GM23338 (cell line): ENCODE results near the gene STEAP1. TPM values are rescaled to one million over a fixed set of nuclear protein-coding genes. Genes with fewer than 3 reads are reported as not detected.

Source experiments
- ATAC-seq: fragments of 200-7000 bp; cut with Tn5 transposase; 3 replicates; pipeline ENCODE4 v1.9.1; 2020
- DNase-seq: peaks from one replicate; pipeline ENCODE4 v3.0.0-alpha.2; 2015; ENCODE audit warnings: low spot score
- H2AFZ ChIP-seq: fragments of 200-600 bp; sonication (generic); 2 replicates; pipeline ENCODE4 v1.8.0; 2016; ENCODE audit warnings: antibody characterized with exemption, mild to moderate bottlenecking, moderate library complexity
- H3F3A ChIP-seq: fragments of 200-600 bp; sonication (generic); replicated peaks from 2 replicates; pipeline ENCODE4 v1.8.0; 2017; ENCODE audit warnings: antibody characterized with exemption, mixed run types, low read depth
- H3K27ac ChIP-seq: fragments of 200-600 bp; sonication (generic); 2 replicates; pipeline ENCODE4 v1.6.1; 2016; ENCODE audit warnings: low read depth
- H3K27me3 ChIP-seq: fragments of 200-600 bp; sonication (generic); 2 replicates; pipeline ENCODE4 v1.8.0; 2016; ENCODE audit warnings: mild to moderate bottlenecking, mixed run types, moderate library complexity; ENCODE audit not compliant: insufficient read depth
- H3K36me3 ChIP-seq: fragments of 200-600 bp; sonication (generic); 2 replicates; pipeline ENCODE4 v1.8.0; 2016; ENCODE audit warnings: mild to moderate bottlenecking; ENCODE audit not compliant: insufficient read depth
- H3K4me1 ChIP-seq: fragments of 200-600 bp; sonication (generic); 2 replicates; pipeline ENCODE4 v1.8.0; 2016; ENCODE audit warnings: mild to moderate bottlenecking, moderate library complexity; ENCODE audit not compliant: insufficient read depth
- H3K4me2 ChIP-seq: fragments of 200-600 bp; sonication (generic); 2 replicates; pipeline ENCODE4 v1.7.1; 2017; ENCODE audit warnings: mixed run types
- H3K4me3 ChIP-seq: fragments of 200-600 bp; sonication (generic); 2 replicates; pipeline ENCODE4 v1.6.1; 2016; ENCODE audit warnings: mixed run types
- H3K79me2 ChIP-seq: fragments of 200-600 bp; sonication (generic); replicated peaks from 2 replicates; pipeline ENCODE4 v1.8.0; 2017; ENCODE audit warnings: mild to moderate bottlenecking; ENCODE audit not compliant: insufficient read depth
- H3K9me2 ChIP-seq: fragments of 200-600 bp; sonication (generic); 2 replicates; pipeline ENCODE4 v1.8.0; 2017; ENCODE audit not compliant: insufficient read depth
- H4K20me1 ChIP-seq: fragments of 200-600 bp; sonication (generic); replicated peaks from 2 replicates; pipeline ENCODE4 v1.8.0; 2017; ENCODE audit warnings: mild to moderate bottlenecking; ENCODE audit not compliant: insufficient read depth
- H3K27ac Mint-ChIP-seq: 2 replicates; pipeline ENCODE4 v1.8.0; 2020; ENCODE audit warnings: inconsistent platforms, mild to moderate bottlenecking, moderate library complexity, mixed read lengths
- H3K27me3 Mint-ChIP-seq: 3 replicates; pipeline ENCODE4 v1.8.0; 2022; ENCODE audit warnings: low read depth, mild to moderate bottlenecking, moderate library complexity, mixed read lengths, inconsistent platforms; ENCODE audit not compliant: insufficient read depth, poor library complexity
- H3K36me3 Mint-ChIP-seq: 3 replicates; pipeline ENCODE4 v1.8.0; 2021; ENCODE audit warnings: low read depth, mild to moderate bottlenecking, inconsistent platforms, moderate library complexity, mixed read lengths
- H3K4me1 Mint-ChIP-seq: 3 replicates; pipeline ENCODE4 v1.8.0; 2020; ENCODE audit warnings: mild to moderate bottlenecking, inconsistent platforms, mixed read lengths
- H3K4me3 Mint-ChIP-seq: 3 replicates; pipeline ENCODE4 v1.8.0; 2021; ENCODE audit warnings: moderate library complexity, mild to moderate bottlenecking, inconsistent platforms, mixed read lengths
- H3K9me3 Mint-ChIP-seq: 3 replicates; pipeline ENCODE4 v1.8.0; 2020; ENCODE audit warnings: moderate library complexity, mild to moderate bottlenecking, inconsistent platforms, mixed read lengths
- CREB1 ChIP-seq: fragments of 250-450 bp; sonication (Bioruptor Pico); IDR thresholded peaks from 2 replicates; pipeline ENCODE4 v1.5.0; 2020; ENCODE audit warnings: low read depth, mild to moderate bottlenecking, moderate library complexity
- CTCF ChIP-seq, 2 experiments: fragments of 200-600 bp in 1 of 2; sonication (generic) in 1 of 2; conservative IDR thresholded peaks; 2 replicates each; pipeline versions ENCODE4 v1.5.1 to v1.6.1; 2016 to 2017; ENCODE audit warnings: antibody characterized with exemption in 2 of 2, low read depth in 2 of 2, mild to moderate bottlenecking in 2 of 2, moderate library complexity in 1 of 2
- ETS1 ChIP-seq: IDR thresholded peaks from 2 replicates; pipeline ENCODE4 v1.6.1; 2016; ENCODE audit warnings: antibody characterized with exemption
- EZH2 ChIP-seq: fragments of 200-600 bp; sonication (generic); IDR thresholded peaks from one replicate; pipeline ENCODE4 v1.8.0; 2017; ENCODE audit warnings: antibody characterized with exemption, mild to moderate bottlenecking, low read depth; ENCODE audit not compliant: unreplicated experiment
- EZH2phosphoT487 ChIP-seq: fragments of 200-600 bp; sonication (generic); IDR thresholded peaks from one replicate; pipeline ENCODE4 v1.8.1; 2018; ENCODE audit warnings: antibody characterized with exemption; ENCODE audit not compliant: unreplicated experiment
- JUNB ChIP-seq: IDR thresholded peaks from one replicate; pipeline ENCODE4 v1.6.1; 2016; ENCODE audit warnings: antibody characterized with exemption; ENCODE audit not compliant: unreplicated experiment
- NANOG ChIP-seq: IDR thresholded peaks from 2 replicates; pipeline ENCODE4 v1.6.1; 2016; ENCODE audit warnings: antibody characterized with exemption, borderline replicate concordance
- POLR2AphosphoS5 ChIP-seq: IDR thresholded peaks from 2 replicates; pipeline ENCODE4 v1.6.1; 2016; ENCODE audit warnings: antibody characterized with exemption, low read depth
- REST ChIP-seq: IDR thresholded peaks from one replicate; pipeline ENCODE4 v1.6.1; 2018; ENCODE audit warnings: antibody characterized with exemption; ENCODE audit not compliant: unreplicated experiment
- STAT1 ChIP-seq: IDR thresholded peaks from one replicate; pipeline ENCODE4 v1.6.1; 2016; ENCODE audit warnings: antibody characterized with exemption; ENCODE audit not compliant: unreplicated experiment
- ZNF114 ChIP-seq: fragments of 250-450 bp; sonication (Bioruptor Pico); IDR thresholded peaks from 2 replicates; pipeline ENCODE4 v1.5.0; 2020; ENCODE audit warnings: mild to moderate bottlenecking, moderate library complexity
- ZNF331 ChIP-seq: fragments of 250-450 bp; sonication (Bioruptor Pico); IDR thresholded peaks from 2 replicates; pipeline ENCODE4 v1.5.0; 2020; ENCODE audit warnings: low read depth, mild to moderate bottlenecking, moderate library complexity
- ZNF462 ChIP-seq: fragments of 250-450 bp; sonication (Bioruptor Pico); IDR thresholded peaks from 2 replicates; pipeline ENCODE4 v1.5.0; 2020; ENCODE audit warnings: mild to moderate bottlenecking, moderate library complexity
- polyA plus RNA-seq: library from polyadenylated mRNA; unstranded; fragments of >200 nt; fragmentation: Nextera tagmentation; extraction: Ambion mirVana; gene quantifications from 2 replicates; pipeline ENCODE4 v1.2.1, GENCODE V29; 2016
- total RNA-seq: library from RNA; depleted of rRNA; stranded (reverse); fragments of >200 nt; shearing (Covaris generic); gene quantifications from 2 replicates; pipeline ENCODE4 v1.2.3, GENCODE V29; 2014

Gene STEAP1
- total and polyA plus RNA-seq, 2 experiments from 2014 or later: 14.7 to 14.9 TPM

GRCh38 chr7:90212149-90212495 lies 57.9 kb downstream of the STEAP1 start:
- ATAC-seq (peak; percentile 40), DNase-seq (peak; percentile 35)
- Histone ChIP-seq H3K9me2 (no peaks in the 10 kb centered on the region), H3K27ac (no peak overlapping the region), H3K4me2 (peak overlapping the region; percentile 95), H2AFZ (peak overlapping the region; percentile 77), H3K36me3 (no peaks in the 10 kb centered on the region), H4K20me1 (no peaks in the 10 kb centered on the region), H3F3A (no peaks in the 10 kb centered on the region; the same call in 1 of the 2 replicates), H3K27me3 (no peaks in the 10 kb centered on the region), H3K4me1 (peaks cover 49% of the 10 kb centered on the region), H3K79me2 (peaks cover 41% of the 10 kb centered on the region), H3K4me3 (peak overlapping the region; percentile 92)
- Mint-ChIP-seq H3K27ac (0 out of 2 replicates have a peak overlapping the region, but pooled peaks have one; percentile 33), H3K9me3 (no peaks in the 10 kb centered on the region), H3K27me3 (peaks cover 6% of the 10 kb centered on the region), H3K4me1 (peaks cover 23% of the 10 kb centered on the region), H3K36me3 (peaks cover 4% of the 10 kb centered on the region), H3K4me3 (no peak overlapping the region)
- TF ChIP-seq EZH2: no peak
- TF ChIP-seq JUNB: no peak
- TF ChIP-seq POLR2AphosphoS5: no peak
- no peak for TF ChIP-seq CREB1
- TF ChIP-seq ZNF462 (CRISPR knock-in tag): no peak
- no peak for TF ChIP-seq REST
- TF ChIP-seq ZNF331: no peak
- TF ChIP-seq ETS1: no peak
- TF ChIP-seq STAT1: no peak
- TF ChIP-seq NANOG: no peak
- TF ChIP-seq EZH2phosphoT487: no peak
- TF ChIP-seq CTCF (conservative IDR thresholded peaks at IDR 0.05; ENCODE audit: low read depth in 2 of 2): no peak
- TF ChIP-seq ZNF114 (CRISPR knock-in tag): no peak
